ENCODE measurements around the gene CYFIP2. TPM values are rescaled to one million over a fixed set of nuclear protein-coding genes. Genes with fewer than 3 reads are reported as not detected.

Gene CYFIP2
- total RNA-seq, 1 experiment from 2014 or later, result 95.3 TPM

DNA sequence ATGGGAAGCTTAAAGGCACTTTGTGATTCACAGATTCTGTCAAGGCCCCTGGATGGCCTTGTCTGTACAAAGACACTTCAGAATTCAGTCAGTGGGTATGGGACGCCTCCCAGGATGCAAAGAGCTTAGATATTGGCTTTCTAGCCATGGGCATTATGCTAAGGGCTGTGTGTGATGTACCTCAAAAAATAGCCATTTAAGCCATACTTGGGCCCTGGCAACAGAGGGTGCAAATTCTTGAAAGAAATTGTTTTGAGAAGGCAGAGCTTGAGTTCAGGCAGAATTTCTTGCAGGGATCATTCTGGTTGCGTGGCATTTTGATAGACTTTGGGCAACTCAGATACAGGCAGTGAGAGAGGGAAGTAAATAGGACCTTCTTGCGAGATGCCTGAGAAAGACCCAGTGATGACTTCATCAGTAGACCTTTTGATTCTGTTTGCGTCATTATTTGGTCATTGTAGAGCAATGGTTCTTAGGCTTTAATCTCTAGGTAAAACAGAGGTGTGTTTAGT is 3.9 kb downstream of the CYFIP2 start (continued):
- TF ChIP-seq, protein P1, sequence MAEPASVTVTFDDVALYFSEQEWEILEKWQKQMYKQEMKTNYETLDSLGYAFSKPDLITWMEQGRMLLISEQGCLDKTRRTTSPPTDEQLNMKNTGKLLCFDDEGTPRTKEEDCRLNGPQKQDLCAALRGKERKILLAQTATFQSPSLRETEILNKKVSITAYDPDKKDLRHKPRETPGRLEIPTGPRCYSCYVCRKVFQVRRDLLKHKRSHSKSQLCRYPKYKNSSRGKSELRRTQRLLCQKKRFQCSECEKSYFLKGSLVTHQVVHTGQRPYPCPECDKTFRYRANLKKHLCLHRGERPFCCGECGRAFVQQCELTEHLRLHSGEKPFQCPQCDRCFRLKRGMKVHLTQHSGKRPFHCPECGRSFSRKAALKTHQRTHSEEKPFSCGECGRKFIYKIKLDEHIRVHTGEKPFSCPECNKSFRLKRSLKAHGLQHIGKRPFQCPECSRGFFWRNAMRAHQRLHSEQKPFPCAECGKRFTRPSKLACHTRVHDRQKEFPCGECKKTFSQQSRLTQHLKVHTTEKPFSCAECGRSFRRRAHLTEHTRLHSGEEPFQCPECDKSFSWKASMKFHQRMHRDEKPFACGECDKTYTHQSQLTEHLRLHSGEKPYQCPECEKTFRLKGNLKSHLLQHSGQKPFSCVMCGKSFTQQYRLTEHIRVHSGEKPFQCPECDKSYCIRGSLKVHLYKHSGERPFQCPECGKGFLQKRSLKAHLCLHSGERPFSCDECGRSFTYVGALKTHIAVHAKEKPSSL (CRISPR knock-in tag; conservative IDR thresholded peaks at IDR 0.05), result no peak
- TF ChIP-seq, protein P2, sequence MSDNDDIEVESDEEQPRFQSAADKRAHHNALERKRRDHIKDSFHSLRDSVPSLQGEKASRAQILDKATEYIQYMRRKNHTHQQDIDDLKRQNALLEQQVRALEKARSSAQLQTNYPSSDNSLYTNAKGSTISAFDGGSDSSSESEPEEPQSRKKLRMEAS (CRISPR knock-in tag; IDR thresholded peaks at IDR 0.05), result no peak
- TF ChIP-seq CREM (CRISPR knock-in tag; IDR thresholded peaks at IDR 0.05) (no peak), MXD4 (CRISPR knock-in tag; IDR thresholded peaks at IDR 0.05; ENCODE audit: borderline replicate concordance) (no peak), ESRRA (CRISPR knock-in tag; IDR thresholded peaks at IDR 0.05; ENCODE audit: borderline replicate concordance) (no peak), GABPB1 (CRISPR knock-in tag; IDR thresholded peaks at IDR 0.05) (no peak), IRF2 (CRISPR knock-in tag; IDR thresholded peaks at IDR 0.05; ENCODE audit: borderline replicate concordance, low read depth) (no peak), NR3C1 (CRISPR knock-in tag; conservative IDR thresholded peaks at IDR 0.05; ENCODE audit: low read depth) (no peak), PREB (CRISPR knock-in tag; IDR thresholded peaks at IDR 0.05; ENCODE audit: borderline replicate concordance) (no peak)

DNA sequence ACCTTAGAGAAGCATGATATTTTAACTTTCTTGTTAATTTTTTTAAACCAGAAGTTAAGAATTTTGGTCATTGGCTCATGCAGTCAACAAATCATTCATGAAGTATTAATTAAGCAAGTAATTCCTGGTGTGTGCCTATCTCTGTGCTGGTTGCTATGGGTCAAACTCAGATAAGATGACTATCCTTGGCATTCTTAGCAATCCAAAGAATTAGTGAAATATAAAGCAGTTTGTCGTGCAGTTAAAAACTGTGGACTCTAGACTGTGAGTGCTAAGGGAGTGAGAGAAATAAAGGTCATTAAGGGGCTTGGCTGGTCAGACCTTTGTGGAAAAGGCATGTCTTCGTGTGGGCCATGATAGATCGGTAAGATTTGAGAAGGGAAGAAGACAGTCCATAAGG is 4.8 kb downstream of the CYFIP2 start:
- no peaks in the 10 kb centered on the region for H3K36me3 Mint-ChIP-seq
- POLR2A ChIA-PET, result no interaction called here
- no peak overlapping the region for H3K4me3 Mint-ChIP-seq
- H3K4me1 Mint-ChIP-seq, result peaks cover 49% of the 10 kb centered on the region
- no peaks in the 10 kb centered on the region for H3K9me3 Mint-ChIP-seq
- ATAC-seq, result no peak
- H3K27ac Mint-ChIP-seq, result no peak overlapping the region
- no peaks in the 10 kb centered on the region for H3K27me3 Mint-ChIP-seq (ENCODE audit: low read depth)
- CTCF ChIA-PET, result no interaction called here
- no peak for DNase-seq (ENCODE audit: low spot score)
- TF ChIP-seq, protein P3, sequence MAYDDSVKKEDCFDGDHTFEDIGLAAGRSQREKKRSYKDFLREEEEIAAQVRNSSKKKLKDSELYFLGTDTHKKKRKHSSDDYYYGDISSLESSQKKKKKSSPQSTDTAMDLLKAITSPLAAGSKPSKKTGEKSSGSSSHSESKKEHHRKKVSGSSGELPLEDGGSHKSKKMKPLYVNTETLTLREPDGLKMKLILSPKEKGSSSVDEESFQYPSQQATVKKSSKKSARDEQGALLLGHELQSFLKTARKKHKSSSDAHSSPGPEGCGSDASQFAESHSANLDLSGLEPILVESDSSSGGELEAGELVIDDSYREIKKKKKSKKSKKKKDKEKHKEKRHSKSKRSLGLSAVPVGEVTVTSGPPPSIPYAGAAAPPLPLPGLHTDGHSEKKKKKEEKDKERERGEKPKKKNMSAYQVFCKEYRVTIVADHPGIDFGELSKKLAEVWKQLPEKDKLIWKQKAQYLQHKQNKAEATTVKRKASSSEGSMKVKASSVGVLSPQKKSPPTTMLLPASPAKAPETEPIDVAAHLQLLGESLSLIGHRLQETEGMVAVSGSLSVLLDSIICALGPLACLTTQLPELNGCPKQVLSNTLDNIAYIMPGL (CRISPR knock-in tag; IDR thresholded peaks at IDR 0.05), result no peak
- no peak for TF ChIP-seq JAZF1 (CRISPR knock-in tag; IDR thresholded peaks at IDR 0.05)
- no peak for TF ChIP-seq CBFB (CRISPR knock-in tag; IDR thresholded peaks at IDR 0.05; ENCODE audit: low read depth)
- no peak for TF ChIP-seq ZNF416 (CRISPR knock-in tag; IDR thresholded peaks at IDR 0.05)
- TF ChIP-seq IRF1 (CRISPR knock-in tag; IDR thresholded peaks at IDR 0.05), result no peak
- no peak for TF ChIP-seq NR3C1 (CRISPR knock-in tag; conservative IDR thresholded peaks at IDR 0.05; ENCODE audit: low read depth)
- TF ChIP-seq ARID4B (CRISPR knock-in tag; IDR thresholded peaks at IDR 0.05; ENCODE audit: borderline replicate concordance), result no peak
- TF ChIP-seq, protein P4, sequence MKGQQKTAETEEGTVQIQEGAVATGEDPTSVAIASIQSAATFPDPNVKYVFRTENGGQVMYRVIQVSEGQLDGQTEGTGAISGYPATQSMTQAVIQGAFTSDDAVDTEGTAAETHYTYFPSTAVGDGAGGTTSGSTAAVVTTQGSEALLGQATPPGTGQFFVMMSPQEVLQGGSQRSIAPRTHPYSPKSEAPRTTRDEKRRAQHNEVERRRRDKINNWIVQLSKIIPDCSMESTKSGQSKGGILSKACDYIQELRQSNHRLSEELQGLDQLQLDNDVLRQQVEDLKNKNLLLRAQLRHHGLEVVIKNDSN (CRISPR knock-in tag; IDR thresholded peaks at IDR 0.05), result no peak
- no peak for TF ChIP-seq STAT6 (CRISPR knock-in tag; conservative IDR thresholded peaks at IDR 0.05; ENCODE audit: low read depth)
- TF ChIP-seq, protein P2 (CRISPR knock-in tag; IDR thresholded peaks at IDR 0.05), result no peak
- no peak for TF ChIP-seq TCF7 (CRISPR knock-in tag; IDR thresholded peaks at IDR 0.05; ENCODE audit: low read depth)
- TF ChIP-seq, protein P5, sequence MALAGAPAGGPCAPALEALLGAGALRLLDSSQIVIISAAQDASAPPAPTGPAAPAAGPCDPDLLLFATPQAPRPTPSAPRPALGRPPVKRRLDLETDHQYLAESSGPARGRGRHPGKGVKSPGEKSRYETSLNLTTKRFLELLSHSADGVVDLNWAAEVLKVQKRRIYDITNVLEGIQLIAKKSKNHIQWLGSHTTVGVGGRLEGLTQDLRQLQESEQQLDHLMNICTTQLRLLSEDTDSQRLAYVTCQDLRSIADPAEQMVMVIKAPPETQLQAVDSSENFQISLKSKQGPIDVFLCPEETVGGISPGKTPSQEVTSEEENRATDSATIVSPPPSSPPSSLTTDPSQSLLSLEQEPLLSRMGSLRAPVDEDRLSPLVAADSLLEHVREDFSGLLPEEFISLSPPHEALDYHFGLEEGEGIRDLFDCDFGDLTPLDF (CRISPR knock-in tag; IDR thresholded peaks at IDR 0.05), result no peak

Measured in WTC11 (cell line).